ENCODE data around the gene LPIN1. TPM values are rescaled to one million over a fixed set of nuclear protein-coding genes. Genes with fewer than 3 reads are reported as not detected.

The LPIN1 gene
- total and polyA plus RNA-seq, 12 donors = 18.9 to 61.0 (median 34.4) TPM

DNA sequence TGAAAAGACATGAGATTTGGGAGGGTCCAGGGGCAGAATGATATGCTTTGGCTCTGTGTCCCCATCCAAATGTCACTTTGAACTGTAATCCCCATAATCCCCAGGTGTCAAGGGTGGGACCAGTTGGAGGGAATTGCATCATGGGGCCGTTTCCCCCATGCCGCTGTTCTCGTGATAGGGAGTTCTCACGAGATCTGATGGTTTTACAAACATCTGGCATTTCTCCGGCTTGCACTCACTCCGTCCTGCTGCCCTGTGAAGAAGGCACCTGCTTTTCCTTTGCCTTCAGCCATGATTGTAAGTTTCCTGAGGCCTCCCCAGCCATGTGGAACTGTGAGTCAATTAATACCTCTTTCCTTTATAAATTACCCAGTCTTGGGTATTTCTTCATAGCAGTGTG is 51.4 kb downstream of the LPIN1 start:
- WGBS, 2 donors = 88 to 91% methylated on average over 6 of the region's 6 CpGs
- H3K36me3 ChIP-seq = peaks cover 0 to 95% (median 58%) of the 10 kb centered on the region in 9 donors
- no peak overlapping the region for H3K27ac ChIP-seq
- DNase-seq = no peak
- H3K9me3 ChIP-seq = no peaks in the 10 kb centered on the region
- no peak for ATAC-seq
- no peaks in the 10 kb centered on the region for H3K27me3 ChIP-seq
- intact Hi-C loops (cut with DNase I) = no loop called here
- H3K4me3 ChIP-seq = no peak overlapping the region
- TF ChIP-seq, protein P1, sequence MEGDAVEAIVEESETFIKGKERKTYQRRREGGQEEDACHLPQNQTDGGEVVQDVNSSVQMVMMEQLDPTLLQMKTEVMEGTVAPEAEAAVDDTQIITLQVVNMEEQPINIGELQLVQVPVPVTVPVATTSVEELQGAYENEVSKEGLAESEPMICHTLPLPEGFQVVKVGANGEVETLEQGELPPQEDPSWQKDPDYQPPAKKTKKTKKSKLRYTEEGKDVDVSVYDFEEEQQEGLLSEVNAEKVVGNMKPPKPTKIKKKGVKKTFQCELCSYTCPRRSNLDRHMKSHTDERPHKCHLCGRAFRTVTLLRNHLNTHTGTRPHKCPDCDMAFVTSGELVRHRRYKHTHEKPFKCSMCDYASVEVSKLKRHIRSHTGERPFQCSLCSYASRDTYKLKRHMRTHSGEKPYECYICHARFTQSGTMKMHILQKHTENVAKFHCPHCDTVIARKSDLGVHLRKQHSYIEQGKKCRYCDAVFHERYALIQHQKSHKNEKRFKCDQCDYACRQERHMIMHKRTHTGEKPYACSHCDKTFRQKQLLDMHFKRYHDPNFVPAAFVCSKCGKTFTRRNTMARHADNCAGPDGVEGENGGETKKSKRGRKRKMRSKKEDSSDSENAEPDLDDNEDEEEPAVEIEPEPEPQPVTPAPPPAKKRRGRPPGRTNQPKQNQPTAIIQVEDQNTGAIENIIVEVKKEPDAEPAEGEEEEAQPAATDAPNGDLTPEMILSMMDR (IDR thresholded peaks at IDR 0.05) = no peak
- no peaks in the 10 kb centered on the region for H3K4me1 ChIP-seq

DNA sequence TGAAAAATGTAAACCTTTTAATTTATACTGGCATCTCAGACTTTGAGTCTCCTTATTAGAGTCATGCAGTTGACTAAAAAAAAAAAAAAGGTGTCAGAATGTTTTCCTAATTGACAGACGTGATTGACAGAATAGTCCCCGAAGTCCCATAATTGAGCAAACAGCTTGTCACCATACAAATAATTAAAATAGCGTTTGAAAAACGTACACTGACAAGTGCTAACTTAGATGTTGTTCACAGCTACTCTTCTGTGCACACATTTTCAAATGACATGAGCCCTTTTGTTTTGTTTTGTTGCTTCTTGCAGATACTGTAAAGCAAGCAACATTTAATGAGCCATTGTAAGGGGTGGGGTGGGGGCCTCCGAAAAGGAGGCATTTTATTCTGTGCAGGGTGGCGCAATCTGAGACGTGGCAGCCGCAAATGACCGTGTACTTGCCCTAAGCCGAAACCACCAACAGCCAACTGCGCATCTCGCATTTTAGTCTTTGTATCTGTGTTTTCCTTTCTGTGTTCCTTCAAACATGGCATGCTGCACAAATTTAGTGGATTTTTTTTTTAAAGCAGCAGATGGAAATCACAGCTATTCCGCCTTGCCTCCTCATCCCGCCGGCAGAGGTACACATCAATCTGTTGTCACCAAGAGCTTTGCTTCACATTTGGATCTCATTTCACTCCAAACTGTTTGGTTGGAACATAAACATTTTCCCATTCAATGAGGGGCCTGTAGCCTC is 52.4 kb downstream of the LPIN1 start:
- DNase-seq (no peak), ATAC-seq (no peak)
- Histone ChIP-seq H3K36me3 (peaks cover 0 to 95% (median 60%) of the 10 kb centered on the region in 9 donors), H3K9me3 (no peaks in the 10 kb centered on the region), H3K4me1 (no peaks in the 10 kb centered on the region), H3K27me3 (no peaks in the 10 kb centered on the region), H3K4me3 (no peak overlapping the region), H3K27ac (no peak overlapping the region)
- TF ChIP-seq, protein P1 (IDR thresholded peaks at IDR 0.05) = no peak
- WGBS, 2 donors = 90 to 96% methylated on average over 15 of the region's 15 CpGs
- intact Hi-C loops (cut with DNase I) = no loop called here

DNA sequence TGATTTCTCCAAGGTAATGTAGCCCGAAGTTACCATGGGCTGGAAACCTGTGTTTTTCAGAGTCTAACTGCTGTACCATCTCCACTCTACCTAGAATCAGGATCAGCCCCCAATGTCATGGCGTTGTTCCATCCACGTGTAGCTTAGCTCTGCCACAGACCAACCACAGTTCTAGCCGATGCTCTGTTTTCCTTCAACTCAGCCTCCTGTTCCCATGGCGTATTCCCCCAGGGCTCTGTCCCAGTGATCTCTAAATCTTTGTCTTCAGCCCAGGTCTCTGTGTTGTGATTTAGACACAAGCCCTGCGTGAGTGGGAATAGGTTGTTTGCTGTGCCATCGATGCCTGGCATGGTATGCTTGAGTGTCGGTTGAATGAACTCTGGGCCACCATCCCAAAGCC is 53.4 kb downstream of the LPIN1 start:
- Histone ChIP-seq H3K27me3 (no peaks in the 10 kb centered on the region), H3K4me1 (no peaks in the 10 kb centered on the region), H3K27ac (no peak overlapping the region), H3K4me3 (no peak overlapping the region), H3K36me3 (peaks cover 0 to 95% (median 60%) of the 10 kb centered on the region in 9 donors), H3K9me3 (no peaks in the 10 kb centered on the region)
- TF ChIP-seq, protein P1 (IDR thresholded peaks at IDR 0.05) = no peak
- ATAC-seq = no peak
- DNase-seq = no peak
- intact Hi-C loops (cut with DNase I) = no loop called here
- 84 to 96% methylated on average over 8 of the region's 8 CpGs for WGBS, 2 donors

DNA sequence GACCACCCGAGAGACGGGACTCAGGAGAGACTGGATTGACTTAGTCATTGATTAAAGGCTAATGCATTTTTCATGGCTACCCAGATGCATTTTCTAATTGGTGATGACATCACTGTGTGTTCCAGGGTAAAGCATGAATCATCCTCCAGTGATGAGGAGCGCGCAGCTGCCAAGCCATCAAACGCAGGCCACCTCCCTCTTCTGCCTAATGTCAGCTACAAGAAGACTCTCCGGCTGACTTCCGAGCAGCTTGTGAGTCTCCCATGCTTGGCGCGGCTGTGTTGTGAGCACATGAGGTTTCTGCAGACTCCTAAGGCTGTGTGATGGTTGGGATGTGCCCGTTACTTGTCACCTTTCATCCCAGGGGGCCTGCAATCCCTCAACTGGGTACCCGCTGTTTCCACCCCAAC is 56.4 kb downstream of the LPIN1 start:
- Histone ChIP-seq H3K9me3 (no peaks in the 10 kb centered on the region), H3K4me1 (peaks cover 0 to 11% (median 4%) of the 10 kb centered on the region in 9 donors), H3K27me3 (no peaks in the 10 kb centered on the region), H3K4me3 (no peak overlapping the region), H3K27ac (no peak overlapping the region), H3K36me3 (peaks cover 0 to 95% (median 48%) of the 10 kb centered on the region in 9 donors)
- DNase-seq (no peak), ATAC-seq (peak in 2 of 8 donors; percentile 7 to 15)
- TF ChIP-seq, protein P1 (IDR thresholded peaks at IDR 0.05) = no peak
- intact Hi-C loops (cut with DNase I) = no loop called here
- 89% methylated on average over 11 of the region's 11 CpGs for WGBS, 2 donors

Data from heart right ventricle (tissue), 16 donors.